ENCODE measurements around the gene IFNL3.
"Not testable (repeated sequence)": the region's sequence is repeated elsewhere in the genome, so short reads cannot be mapped to it uniquely, and the experiment has no call there.

Gene IFNL3

GRCh38 chr19:39251846-39252245 lies 7.0 kb upstream of the IFNL3 start:
- DNase-seq (ENCODE audit: low read depth) = no peak
- H3K4me3 ChIP-seq (ENCODE audit: control insufficient read depth, low read depth, low read length) = no peak overlapping the region
- no peak for TF ChIP-seq CTCF (IDR thresholded peaks at IDR 0.05; ENCODE audit: control insufficient read depth, insufficient read depth, low read depth, low read length, missing control alignments)

GRCh38 chr19:39251081-39251480 lies 6.3 kb upstream of the IFNL3 start:
- no peak for TF ChIP-seq CTCF (IDR thresholded peaks at IDR 0.05; ENCODE audit: control insufficient read depth, insufficient read depth, low read depth, low read length, missing control alignments)
- H3K4me3 ChIP-seq (ENCODE audit: control insufficient read depth, low read depth, low read length) = no peak overlapping the region
- DNase-seq (ENCODE audit: low read depth) = no peak

- no peak within 1 kb of the TSS for H3K4me3 ChIP-seq (ENCODE audit: control insufficient read depth, low read depth, low read length)
- DNase-seq (ENCODE audit: low read depth) = no peak
- no peak for TF ChIP-seq CTCF (IDR thresholded peaks at IDR 0.05; ENCODE audit: control insufficient read depth, insufficient read depth, low read depth, low read length, missing control alignments)
Measured at GRCh38 chr19:39248806-39249205, 4.0 kb upstream of the IFNL3 start, which contains the start of gene IFNL4. Gene IFNL4, minus strand, starts transcription at chr19:39248856.

GRCh38 chr19:39247701-39248664 lies 3.2 kb upstream of the IFNL3 start:
- no peak overlapping the region for H3K4me3 ChIP-seq (ENCODE audit: control insufficient read depth, low read depth, low read length)
- TF ChIP-seq CTCF (IDR thresholded peaks at IDR 0.05; ENCODE audit: control insufficient read depth, insufficient read depth, low read depth, low read length, missing control alignments) = no peak
- no peak for DNase-seq (ENCODE audit: low read depth)

- no peak for DNase-seq (ENCODE audit: low read depth)
- TF ChIP-seq CTCF (IDR thresholded peaks at IDR 0.05; ENCODE audit: control insufficient read depth, insufficient read depth, low read depth, low read length, missing control alignments) = no peak
- H3K4me3 ChIP-seq (ENCODE audit: control insufficient read depth, low read depth, low read length) = no peak overlapping the region
Measured at GRCh38 chr19:39246951-39247669, 2.3 kb upstream of the IFNL3 start.

GRCh38 chr19:39245166-39245565 lies 360 bp upstream of the IFNL3 start:
- DNase-seq (ENCODE audit: low read depth); H3K4me3 ChIP-seq (ENCODE audit: control insufficient read depth, low read depth, low read length): not testable (repeated sequence)

- DNase-seq (ENCODE audit: low read depth); H3K4me3 ChIP-seq (ENCODE audit: control insufficient read depth, low read depth, low read length): not testable (repeated sequence)
Measured at GRCh38 chr19:39243741-39244140, 1.1 kb downstream of the IFNL3 start.
